HL-60 (cell line): Measurements from ENCODE around the gene ZNF593OS.

ENCODE experiments used
- DNase-seq, 2 experiments: peaks; one replicate each; pipeline ENCODE4 v3.0.0-alpha.2; 2010 to 2020; ENCODE audit warnings: low read depth in 1 of 2, low spot score in 1 of 2
- H3K27ac ChIP-seq: fragments of 250-450 bp; sonication (Bioruptor Pico); replicated peaks from 2 replicates; pipeline ENCODE4 v1.5.1; 2020; ENCODE audit warnings: mild to moderate bottlenecking, moderate library complexity
- H3K27me3 ChIP-seq: fragments of 250-450 bp; sonication (Bioruptor Pico); 2 replicates; pipeline ENCODE4 v1.5.1; 2021; ENCODE audit warnings: mild to moderate bottlenecking, moderate library complexity; ENCODE audit not compliant: insufficient read depth, poor library complexity, severe bottlenecking
- H3K4me3 ChIP-seq: replicated peaks from 2 replicates; pipeline ENCODE4 v1.5.1; 2011; ENCODE audit warnings: mild to moderate bottlenecking, control low read depth, low read length; ENCODE audit not compliant: insufficient read depth
- CTCF ChIP-seq: IDR thresholded peaks from one replicate; pipeline ENCODE4 v1.5.1; 2011; ENCODE audit warnings: low read length, control low read depth, inconsistent platforms; ENCODE audit not compliant: insufficient read depth
- GABPA ChIP-seq: IDR thresholded peaks from 2 replicates; pipeline ENCODE4 v1.6.1; 2012; ENCODE audit warnings: low read depth
- POLR2AphosphoS5 ChIP-seq: IDR thresholded peaks from 2 replicates; pipeline ENCODE4 v1.6.1; 2012; ENCODE audit warnings: low read depth
- REST ChIP-seq: IDR thresholded peaks from 2 replicates; pipeline ENCODE4 v1.6.1; 2012; ENCODE audit warnings: low read depth; ENCODE audit not compliant: insufficient replicate concordance
- SPI1 ChIP-seq: IDR thresholded peaks from 2 replicates; pipeline ENCODE4 v1.6.1; 2012; ENCODE audit warnings: low read depth, mild to moderate bottlenecking, borderline replicate concordance

The ZNF593OS gene

GRCh38 chr1:26187882-26188281, 16.2 kb upstream of the ZNF593OS start:
- Histone ChIP-seq H3K27ac (no peak overlapping the region), H3K4me3 (no peak overlapping the region), H3K27me3 (no peaks in the 10 kb centered on the region)
- no peak for DNase-seq
- no peak for TF ChIP-seq REST
- TF ChIP-seq SPI1 = no peak
- no peak for TF ChIP-seq POLR2AphosphoS5
- no peak for TF ChIP-seq CTCF
- TF ChIP-seq GABPA = no peak

DNA sequence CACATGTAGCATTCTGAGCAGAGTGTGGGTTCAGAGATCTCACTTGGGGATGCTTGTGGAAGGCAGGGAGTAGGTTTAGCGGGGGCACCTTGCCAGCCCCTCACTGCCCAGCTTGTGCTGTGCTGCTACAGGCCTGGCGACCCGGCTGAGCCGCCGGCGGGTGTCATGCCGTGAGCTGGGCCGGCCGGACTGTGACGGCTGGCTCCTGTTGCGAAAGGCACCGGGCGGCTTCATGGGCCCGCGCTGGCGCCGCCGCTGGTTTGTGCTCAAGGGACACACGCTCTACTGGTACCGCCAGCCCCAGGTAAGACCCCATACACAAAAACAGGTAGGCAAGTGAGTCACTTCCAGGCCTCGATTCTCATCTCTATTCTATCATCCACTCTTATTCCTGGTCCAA, 13.3 kb upstream of the ZNF593OS start:
- no peak for DNase-seq
- Histone ChIP-seq H3K27ac (no peak overlapping the region), H3K4me3 (no peak overlapping the region), H3K27me3 (no peaks in the 10 kb centered on the region)
- TF ChIP-seq CTCF = no peak
- TF ChIP-seq GABPA = no peak
- no peak for TF ChIP-seq SPI1
- no peak for TF ChIP-seq POLR2AphosphoS5
- TF ChIP-seq REST = no peak

DNA sequence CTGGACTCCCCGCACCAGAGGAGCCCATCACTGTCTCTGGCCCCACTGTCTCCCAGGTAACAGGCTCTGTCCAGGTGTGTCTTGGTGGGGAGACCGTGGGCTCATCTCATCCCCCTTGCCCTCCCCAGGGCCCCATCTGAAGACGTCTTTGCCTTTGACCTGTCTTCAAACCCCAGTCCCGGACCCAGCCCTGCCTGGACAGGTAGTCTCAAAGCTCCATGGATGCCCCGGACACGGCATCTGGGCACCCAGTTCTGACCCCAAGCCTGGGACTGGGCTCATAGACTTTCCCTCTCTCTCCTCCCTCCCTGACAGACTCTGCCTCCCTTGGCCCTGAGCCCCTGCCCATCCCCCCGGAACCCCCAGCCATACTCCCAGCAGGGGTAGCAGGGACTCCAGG, 12.5 kb upstream of the ZNF593OS start:
- DNase-seq = no peak
- H3K27ac ChIP-seq = no peak overlapping the region
- no peaks in the 10 kb centered on the region for H3K27me3 ChIP-seq
- no peak overlapping the region for H3K4me3 ChIP-seq
- TF ChIP-seq CTCF (no peak), REST (no peak), GABPA (no peak), POLR2AphosphoS5 (no peak), SPI1 (no peak)
